ENCODE measurements around the gene CYP2W1.

- TF ChIP-seq CTCF (IDR thresholded peaks at IDR 0.05) (no peak), POLR2A (IDR thresholded peaks at IDR 0.05) (no peak)
These were observed 30.6 kb downstream of the CYP2W1 start for GRCh38 chr7:1013581-1013980.
